Stimulated activated CD8-positive, alpha-beta memory T cell treated with anti-CD3 and anti-CD28 coated beads, Interleukin-12 subunit alpha, Interleukin-12 subunit beta, amount 100 ng/mL, for 24 hours (primary cell): ENCODE data around the gene PTPRN2.
A peak's percentile ranks its signal among the peaks of the same experiment; 100 is the strongest.

Source experiments
- DNase-seq: peaks from one replicate; pipeline ENCODE4 v3.0.0-alpha.2; 2020; ENCODE audit errors: extremely low read depth

The PTPRN2 gene

DNA sequence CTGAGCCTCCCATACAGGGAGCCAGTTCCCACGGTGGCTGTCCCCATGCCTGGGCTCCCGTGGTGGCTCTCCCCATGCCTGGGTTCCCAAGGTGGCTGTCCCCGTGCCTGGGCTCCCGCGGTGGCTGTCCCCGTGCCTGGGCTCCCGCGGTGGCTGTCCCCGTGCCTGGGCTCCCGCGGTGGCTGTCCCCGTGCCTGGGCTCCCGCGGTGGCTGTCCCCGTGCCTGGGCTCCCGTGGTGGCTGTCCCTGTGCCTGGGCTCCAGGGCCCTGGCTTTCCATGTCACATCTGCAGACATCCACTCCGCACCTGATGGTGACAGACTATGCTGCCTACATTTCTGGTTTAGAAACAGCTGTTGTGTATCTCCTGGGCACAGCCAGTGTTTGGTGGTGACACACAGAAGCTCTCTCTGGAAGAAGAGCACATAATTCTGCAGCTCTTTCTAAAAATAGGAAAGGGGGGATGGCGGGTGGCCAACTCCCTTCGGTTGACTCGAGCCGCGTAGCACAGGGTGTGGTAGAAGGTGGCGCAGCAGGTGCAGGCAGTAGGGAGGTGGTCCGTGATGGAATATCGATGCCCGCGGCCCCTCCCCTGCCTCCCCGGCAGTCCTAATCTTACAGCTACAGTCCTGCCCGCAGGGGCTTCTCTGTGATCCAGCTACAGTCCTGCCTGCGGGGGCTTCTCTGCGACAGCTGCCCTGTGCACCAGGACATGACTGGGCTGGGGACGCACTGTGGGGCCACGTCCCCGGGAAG is 999.6 kb downstream of the PTPRN2 start:
- no peak for DNase-seq

DNA sequence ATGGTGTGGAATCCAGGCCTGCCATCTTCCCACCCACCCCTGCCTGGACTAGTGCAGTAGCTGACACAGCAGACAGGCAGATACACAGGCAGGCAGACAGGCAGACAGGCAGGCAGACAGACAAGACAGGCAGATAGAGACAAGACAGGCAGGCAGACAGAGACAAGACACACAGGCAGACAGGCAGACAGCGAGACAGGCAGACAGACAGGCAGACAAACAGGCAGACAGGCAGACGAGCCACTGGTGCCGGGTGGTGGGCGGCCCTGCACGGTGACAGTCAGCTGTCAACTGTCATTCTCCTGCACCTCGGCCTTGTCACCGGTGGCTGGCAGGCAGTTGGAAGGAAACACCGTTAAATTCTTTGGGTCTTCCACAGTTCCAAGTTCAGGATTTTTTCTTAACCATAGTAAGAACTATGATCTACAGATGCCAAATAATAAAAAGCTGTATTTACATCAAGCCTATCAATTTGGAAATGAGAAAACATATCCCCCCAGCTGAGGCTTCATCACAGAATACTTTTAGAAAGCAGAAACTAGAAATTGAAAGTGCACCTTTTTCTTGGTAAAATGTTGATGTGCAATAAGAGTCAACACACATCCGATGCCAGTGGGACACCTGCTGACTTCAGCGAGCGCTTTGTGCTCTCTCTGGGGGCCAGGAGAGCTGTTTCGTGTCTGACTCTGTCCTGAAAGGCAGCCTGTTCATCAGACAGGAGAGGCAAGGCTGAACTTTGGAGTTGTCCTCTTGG is 1000.4 kb downstream of the PTPRN2 start:
- no peak for DNase-seq

DNA sequence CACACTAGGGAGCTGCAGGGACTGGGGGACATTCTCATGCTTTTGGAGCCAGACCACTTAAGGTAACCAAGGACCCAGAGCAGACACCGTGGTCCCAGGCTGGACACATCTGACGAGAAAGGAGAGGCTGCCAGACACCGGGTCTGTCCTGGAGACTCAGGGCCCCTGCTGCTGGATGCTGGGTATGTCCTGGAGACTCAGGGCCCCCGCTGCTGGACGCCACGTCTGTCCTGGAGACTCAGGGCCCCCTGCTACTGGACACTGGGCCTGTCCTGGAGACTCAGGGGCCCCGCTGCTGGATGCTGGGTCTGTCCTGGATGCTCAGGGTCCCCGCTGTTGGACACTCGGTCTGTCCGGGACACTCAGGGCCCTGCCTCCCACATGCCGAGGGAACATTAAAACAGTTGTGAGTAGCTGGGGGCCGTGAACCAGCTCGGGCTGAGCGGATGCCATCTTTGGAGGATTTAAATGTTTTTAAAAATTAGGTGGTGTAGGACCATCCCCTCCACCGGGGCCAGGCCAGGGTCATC is 1001.1 kb downstream of the PTPRN2 start:
- DNase-seq = no peak

DNA sequence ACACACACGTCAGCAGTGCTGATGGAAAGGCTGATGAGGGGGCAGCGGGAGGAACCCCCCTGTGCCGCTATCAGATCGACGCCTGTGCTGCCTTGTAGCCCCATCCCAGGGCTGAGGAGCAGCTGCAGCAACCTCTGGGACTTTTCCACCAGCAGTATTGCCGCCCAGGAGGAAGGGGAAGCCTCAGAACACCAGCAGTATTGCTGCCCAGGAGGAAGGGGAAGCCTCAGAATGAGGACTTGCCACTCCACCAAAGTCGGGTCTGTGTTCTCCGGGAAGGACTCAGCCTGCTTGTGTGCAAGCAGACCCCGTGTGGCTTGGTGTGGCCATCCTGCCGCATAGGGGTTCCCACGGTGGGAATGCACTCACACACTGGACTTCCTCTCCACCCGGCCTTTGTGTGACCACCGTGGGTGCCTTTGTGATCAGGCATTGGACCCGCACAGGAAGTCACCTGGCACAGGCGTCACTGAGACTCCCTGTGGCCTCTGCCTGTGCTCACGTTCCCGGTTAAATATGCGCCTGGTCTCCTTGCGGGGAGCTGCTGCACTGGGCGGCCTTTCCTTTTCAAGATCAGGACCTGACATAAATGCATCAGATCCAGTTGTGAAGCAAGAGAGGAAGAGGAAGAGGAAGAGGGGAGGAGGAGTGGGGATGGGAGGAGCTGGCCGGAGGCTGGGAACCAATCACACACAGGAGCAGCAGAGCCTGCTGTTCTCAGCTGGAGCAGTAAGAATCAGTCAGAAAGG is 1002.3 kb downstream of the PTPRN2 start:
- DNase-seq = no peak

DNA sequence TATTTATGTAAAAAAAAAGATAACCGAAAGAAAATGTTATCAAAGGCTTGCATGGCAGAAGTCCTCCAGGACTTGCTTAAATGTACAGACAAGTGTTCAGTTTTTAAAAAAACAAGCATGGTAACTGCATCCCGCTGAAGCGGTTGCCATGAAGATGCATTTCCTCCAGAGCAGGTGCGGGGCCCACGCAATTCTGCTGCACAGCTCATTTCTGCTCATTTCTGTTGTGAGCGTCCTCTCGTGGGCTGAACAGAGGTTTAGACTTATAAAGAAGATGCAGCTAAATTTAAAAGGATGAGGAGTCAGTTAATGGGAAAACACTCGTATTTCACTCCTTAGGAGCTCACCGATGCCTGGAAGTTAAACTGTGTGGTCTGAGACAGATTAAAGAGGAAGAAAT is 1003.2 kb downstream of the PTPRN2 start:
- DNase-seq = no peak

DNA sequence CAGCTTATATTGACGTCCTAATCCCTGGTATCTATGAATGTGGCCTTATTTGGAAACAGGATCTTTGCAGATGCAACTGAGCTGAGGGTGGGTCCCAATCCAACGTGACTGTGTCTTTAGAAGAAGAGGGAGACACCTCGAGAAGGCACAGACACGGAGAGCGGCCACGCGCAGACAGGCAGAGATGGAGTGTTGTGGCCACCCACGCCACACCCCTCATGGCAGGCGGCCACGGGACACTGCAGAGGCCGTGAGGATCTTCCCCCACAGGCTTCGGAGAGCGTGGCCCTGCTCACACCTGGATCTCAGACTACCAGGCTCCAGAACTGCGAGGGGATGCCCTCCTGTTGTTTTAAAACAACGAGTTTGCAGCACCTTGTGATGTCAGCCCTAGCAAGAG is 1005.9 kb downstream of the PTPRN2 start:
- DNase-seq = no peak

DNA sequence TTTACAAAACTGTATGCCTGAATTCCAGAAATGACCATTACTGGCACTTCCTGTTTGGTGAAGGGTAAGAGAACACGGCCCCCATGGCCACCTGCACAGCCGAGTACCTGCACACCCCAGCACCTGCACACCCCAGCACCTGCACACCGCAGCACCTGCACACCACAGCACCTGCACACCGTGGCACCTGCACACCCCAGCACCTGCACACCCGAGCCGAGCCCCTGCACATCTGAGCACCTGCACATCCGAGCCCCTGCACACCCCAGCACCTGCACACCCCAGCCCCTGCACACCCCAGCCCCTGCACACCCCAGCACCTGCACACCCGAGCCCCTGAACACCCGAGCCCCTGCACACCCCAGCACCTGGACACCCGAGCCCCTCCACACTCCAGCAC is 1007.3 kb downstream of the PTPRN2 start:
- no peak for DNase-seq

DNA sequence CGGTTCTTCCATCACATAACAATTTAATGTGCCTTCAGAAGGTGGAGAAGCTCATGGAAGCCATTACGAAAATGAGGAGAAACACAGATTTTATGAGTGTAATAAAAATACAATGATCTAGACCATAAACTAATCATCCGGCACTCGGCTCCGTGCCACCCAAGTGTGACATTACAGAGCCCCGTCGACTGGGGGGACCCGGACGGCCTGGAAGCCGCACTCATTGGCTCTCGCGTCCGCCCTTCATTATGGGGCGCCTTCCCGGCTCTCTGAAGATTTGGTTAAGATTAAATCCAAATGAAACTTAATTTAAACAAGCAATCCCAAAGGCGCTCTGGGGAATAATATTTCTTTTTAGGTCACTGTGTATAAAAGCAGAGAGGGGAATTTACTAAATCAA is 1008.2 kb downstream of the PTPRN2 start:
- no peak for DNase-seq

DNA sequence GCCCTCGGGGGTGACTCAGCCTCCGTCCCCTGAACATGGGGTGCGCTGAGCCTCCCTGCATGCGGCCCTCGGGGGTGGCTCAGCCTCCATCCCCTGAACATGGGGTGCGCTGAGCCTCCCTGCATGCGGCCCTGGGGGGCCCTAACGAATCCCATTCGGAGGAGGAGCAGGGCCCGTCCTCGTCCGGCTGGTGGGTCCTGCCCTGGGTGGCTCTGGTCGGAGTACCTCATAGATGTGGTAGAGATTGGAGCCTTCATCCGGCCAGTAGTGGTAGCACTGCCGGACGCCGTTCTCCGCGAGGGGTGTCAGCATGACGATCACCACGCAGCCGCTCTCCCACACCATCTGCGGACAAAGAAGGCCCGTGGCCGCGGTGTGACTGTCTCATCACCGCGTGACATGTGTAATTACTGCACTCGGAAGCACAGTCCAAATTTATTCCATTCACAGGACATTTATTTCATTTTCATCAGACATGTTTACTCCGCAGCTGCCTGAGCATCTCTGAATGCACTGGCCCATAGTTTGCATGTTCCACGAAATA is 1009.8 kb downstream of the PTPRN2 start:
- no peak for DNase-seq

DNA sequence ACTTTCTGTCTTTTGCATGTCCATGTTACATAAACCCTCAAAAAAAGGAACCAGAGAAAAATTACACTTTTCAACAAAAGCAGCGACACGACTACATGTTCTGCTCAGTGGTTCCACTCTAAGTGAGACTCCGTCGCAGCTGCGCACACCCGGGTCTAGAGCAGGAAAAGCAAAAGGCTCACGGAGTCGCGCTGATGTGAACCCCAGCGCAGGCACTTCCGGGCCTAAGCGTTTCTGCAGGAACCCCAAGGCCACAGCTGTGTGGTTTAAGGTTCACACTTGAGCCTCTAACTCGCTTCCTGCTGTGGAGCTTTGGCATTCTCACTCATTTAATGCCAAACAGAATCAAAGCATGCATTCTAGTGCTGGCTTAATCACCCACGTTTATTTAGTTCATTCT is 1010.6 kb downstream of the PTPRN2 start:
- no peak for DNase-seq

DNA sequence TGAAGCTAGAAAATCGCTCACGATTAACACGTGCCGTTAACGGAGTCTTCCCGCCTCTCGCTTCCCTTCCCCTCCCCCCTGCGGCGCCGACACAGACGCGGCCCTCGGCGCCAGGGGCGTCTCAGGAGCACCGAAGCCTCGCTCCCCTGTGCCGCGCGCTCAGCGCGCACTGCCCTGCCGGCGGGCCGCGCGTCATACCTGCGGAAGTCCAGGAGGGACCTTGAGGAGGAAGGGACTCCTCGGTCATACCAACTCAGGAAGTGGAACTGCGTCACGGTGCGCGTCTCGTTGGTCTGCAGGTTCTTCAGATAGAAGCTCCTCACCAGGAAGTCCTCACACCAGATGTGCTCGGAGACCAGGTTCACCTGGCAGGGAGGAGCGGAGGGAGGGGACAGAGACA is 1011.2 kb downstream of the PTPRN2 start:
- DNase-seq = peak; percentile 14

DNA sequence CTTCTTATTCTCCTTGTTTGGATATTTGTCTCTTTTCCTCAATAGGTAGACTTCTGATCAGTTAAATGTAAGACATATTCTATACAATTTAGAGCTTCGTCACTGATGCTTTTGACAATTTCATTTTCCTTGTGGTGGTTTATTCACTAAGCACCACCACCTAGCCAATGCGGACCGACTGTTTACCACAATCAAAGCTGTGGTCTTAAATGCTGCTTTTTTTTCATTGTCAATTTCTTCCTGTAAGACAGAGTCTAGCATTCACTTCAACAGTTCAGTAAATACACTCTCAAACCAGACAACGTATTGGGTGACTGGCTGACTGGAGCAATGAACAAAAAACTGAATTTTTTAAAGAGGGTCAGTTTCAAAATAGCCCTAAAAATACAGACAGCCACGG is 1011.8 kb downstream of the PTPRN2 start:
- DNase-seq = no peak

DNA sequence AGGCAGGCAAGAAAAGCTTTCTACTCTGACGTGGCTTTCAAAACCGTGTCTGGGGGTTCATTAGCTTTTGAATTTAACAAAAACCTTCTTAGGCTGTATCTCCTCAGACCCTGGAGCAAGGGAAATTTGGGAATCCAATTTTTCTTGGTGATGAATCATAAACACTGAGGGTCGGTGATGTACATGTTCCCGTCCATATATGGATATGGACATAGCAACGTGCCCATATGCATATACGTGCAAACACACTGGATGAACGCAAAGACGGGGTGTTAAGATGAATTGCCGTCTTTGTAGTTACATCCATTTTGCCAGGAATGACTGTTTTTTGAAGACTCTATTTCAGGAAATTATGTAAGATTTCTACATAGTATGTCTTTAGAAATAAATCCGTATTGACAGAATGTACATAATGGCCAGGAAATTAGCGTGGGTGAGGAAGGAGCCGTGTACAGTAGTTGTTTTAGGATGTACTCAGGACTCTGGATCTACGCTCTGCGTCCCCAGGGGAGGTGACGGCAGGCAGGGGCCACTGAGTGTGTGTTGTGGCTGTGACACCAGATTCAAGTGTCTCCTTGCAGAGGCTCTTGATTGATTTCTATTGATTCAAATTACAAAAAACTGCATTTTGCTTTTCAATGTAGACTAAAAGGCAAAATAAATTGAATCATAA is 1012.6 kb downstream of the PTPRN2 start:
- no peak for DNase-seq

DNA sequence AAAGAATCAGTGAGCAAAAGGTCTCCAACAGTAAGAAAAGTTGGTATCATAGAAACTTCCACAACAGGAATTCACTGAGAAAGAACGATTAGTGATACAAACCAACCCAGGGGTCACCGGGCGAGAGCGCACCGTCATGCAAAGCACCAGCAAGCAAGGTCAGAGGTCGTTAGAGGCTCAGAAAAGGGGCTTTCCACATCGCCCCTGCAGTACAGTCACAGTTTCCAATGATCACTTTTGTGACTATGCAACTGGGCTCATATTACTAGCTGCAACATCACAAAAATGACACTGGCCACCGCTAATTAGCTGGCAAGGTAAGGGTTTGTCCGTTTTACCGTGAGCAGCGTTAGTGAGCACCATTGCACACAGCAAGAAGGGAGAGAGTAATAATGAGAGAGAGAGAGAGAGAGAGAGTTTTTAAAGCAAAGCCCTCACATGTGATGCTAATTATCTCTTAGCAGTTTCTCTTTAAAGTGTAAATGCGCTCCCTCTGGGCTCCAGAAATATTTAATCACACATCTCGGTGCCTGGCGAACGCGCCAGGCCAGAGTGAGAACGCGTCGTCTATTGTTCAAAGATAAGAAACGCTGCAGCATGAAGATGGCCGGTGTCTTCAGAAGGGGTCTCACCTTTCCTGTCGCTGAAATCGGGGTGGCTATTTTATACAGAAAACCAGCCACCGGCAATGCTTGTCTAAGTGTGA is 1013.4 kb downstream of the PTPRN2 start:
- DNase-seq = no peak

DNA sequence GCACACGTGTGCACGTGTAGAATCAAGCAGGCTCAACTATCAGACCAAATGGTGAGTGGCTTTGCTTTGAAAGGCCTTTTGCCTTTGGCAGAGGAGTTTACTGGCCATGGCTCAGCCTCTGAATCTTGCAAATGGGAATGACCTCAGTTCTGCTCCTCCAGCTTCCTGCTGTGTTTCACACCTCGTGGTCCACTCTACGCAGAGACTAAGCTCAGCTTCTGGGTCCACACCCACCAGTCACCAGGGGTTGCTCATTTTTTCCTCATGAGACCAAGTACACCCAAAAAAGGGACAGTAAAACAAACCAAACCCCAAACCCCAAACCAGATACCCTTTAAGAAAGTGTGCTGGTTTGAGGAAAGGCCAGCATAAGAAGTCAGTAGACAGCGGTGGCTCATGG is 1014.4 kb downstream of the PTPRN2 start:
- DNase-seq = no peak

DNA sequence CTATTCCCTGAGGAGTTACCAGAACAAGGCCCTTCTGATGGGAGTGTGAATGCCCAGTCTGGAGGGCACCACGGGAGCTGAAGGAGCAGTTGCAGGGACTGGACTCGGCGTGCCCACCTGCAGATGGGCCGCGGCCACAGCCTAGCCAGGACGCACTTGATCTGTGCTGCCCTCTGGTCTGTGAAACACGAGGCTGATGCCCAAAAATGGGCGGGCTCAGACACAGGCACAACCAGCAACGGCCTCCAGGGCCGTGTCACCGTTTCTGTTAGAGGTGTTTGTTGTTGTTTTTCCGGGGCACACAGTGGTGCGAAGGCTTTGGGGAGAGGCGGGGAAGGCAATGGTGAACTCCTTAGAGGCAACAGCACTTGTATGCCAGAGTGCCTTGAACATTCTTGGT is 1015.0 kb downstream of the PTPRN2 start:
- no peak for DNase-seq

DNA sequence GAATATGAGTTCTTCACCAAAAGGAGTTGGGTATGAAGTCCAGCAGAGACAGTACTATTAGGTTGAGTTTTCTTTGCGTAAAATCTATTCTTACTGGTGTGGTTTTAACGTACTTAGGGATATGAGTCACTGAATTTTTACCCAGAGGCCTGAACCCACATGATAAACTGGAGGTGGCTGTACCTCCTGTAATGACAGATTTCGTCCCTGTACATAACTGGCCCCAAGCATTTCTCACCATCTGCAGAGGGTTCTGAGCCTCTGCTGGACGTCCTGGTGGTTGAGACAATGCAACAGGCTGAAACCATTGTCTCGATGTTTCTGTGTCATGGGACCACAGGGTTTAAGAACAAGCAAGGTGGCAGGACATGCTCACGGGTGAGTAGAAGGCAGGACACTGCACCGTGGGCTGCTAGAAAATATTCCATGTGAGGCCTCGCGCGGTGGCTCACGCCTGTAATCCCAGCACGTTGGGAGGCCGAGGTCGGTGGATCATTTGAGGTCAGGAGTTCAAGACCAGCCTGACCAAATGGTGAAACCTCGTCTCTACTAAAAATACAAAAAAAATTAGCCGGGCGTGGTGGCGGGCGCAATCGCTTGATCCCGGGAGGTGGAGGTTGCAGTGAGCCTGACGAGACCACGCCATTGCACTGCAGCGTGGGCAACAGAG is 1017.0 kb downstream of the PTPRN2 start:
- DNase-seq = no peak

DNA sequence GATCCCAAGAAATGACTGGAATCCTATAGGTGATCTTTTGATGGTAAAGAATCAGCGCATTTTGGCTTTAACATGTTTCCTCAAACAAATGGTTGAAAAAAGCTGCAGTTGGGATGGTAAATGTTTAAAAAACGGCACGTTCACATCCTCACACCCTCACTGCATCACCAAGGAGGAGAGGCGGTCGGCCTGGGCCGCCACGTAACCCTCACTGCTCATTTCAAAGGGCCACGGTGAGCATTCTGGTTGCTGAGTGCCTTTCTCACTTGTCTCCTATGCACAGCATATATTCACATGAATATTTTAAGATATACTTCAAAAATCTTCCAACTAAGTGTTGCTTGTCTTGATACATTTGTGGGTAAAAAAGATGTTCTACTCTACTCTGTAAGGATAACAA is 1017.7 kb downstream of the PTPRN2 start:
- no peak for DNase-seq

DNA sequence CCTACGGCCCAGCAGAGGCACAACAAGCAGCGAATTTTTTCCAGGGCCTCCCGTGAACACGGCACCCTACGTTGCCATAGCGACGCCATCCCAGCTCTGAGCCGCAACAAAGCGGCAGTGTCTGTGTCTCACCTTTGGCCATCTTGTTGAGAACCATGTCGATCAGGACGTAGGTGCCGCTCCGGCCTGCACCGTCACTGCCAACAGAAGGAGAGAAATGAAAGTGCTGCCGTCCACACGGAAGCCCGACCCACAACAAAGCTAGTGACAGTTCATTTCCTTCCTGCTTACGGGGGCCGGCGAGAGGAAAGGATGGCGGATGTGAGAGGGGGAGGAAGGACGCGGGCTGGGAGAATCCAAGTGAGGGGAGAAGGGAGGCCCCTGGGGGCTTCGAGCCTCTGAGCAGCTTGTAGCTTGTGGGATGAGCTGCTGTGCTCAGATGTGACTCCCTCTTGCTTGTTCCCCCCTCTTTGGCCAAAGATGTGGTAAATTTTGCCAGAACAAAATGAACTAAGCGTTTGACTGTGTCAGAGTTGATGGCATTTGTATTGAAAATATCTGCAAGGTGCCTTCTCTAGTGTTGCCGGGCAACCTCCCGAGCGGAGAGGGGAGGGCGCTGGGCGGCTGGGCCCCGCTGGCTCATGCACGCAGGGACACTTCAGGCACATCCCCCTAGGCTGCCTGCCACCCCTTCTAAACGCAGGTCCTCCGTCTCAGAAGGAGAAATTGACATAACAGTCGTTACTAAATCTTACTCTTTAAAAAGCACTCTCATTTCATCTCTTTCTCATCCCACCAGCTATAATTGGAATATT is 1018.6 kb downstream of the PTPRN2 start:
- no peak for DNase-seq
